Activated T-helper 17 cell treated with anti-CD3 and anti-CD28 coated beads, Interleukin-2, amount 50 U/mL, for 72 hours (primary cell): ENCODE data around the gene HLA-DQB1. TPM values are rescaled to one million over a fixed set of nuclear protein-coding genes. Genes with fewer than 3 reads are reported as not detected.
"Not testable (repeated sequence)": the region's sequence is repeated elsewhere in the genome, so short reads cannot be mapped to it uniquely, and the experiment has no call there.

ENCODE experiments used
- ATAC-seq: fragments of 150-1000 bp; cut with Tn5 transposase; replicated peaks from 2 replicates; pipeline ENCODE4 v1.10.0; 2021; ENCODE audit warnings: mild to moderate bottlenecking, moderate library complexity
- H3K27ac Mint-ChIP-seq: one replicate; pipeline ENCODE4 v1.8.0; 2022; ENCODE audit warnings: mixed read lengths
- H3K27me3 Mint-ChIP-seq: one replicate; pipeline ENCODE4 v1.8.0; 2022; ENCODE audit warnings: mixed read lengths
- H3K36me3 Mint-ChIP-seq: one replicate; pipeline ENCODE4 v1.8.0; 2022; ENCODE audit warnings: low read depth, mild to moderate bottlenecking, mixed read lengths
- H3K4me1 Mint-ChIP-seq: one replicate; pipeline ENCODE4 v1.8.0; 2022; ENCODE audit warnings: mixed read lengths
- H3K4me3 Mint-ChIP-seq: one replicate; pipeline ENCODE4 v1.8.0; 2022; ENCODE audit warnings: mild to moderate bottlenecking, mixed read lengths
- H3K9me3 Mint-ChIP-seq: one replicate; pipeline ENCODE4 v1.8.0; 2022; ENCODE audit warnings: mixed read lengths
- total RNA-seq, 2 donors: library from RNA; stranded (reverse); gene quantifications; one replicate each; pipeline ENCODE4 v1.2.3, GENCODE V29; 2022

The HLA-DQB1 gene
- total RNA-seq, result 10 to 100 TPM in 1 of 2 donors, 1 to 10 TPM in 1; 3.4 to 25.5 TPM

GRCh38 chr6:32666420-32667300 lies at the start of gene HLA-DQB1:
Gene HLA-DQB1, minus strand, starts transcription at chr6:32666657. Its CDS starts 50 bp downstream, at chr6:32666607.
- Mint-ChIP-seq H3K27ac (peak within 1 kb of the TSS; percentile 70), H3K4me1 (peaks cover 15% of the 10 kb centered on the region), H3K4me3 (peak within 1 kb of the TSS; percentile 80), H3K9me3 (no peaks in the 10 kb centered on the region), H3K27me3 (no peaks in the 10 kb centered on the region), H3K36me3 (peaks cover 5% of the 10 kb centered on the region)
- peak; percentile 94 for ATAC-seq

DNA sequence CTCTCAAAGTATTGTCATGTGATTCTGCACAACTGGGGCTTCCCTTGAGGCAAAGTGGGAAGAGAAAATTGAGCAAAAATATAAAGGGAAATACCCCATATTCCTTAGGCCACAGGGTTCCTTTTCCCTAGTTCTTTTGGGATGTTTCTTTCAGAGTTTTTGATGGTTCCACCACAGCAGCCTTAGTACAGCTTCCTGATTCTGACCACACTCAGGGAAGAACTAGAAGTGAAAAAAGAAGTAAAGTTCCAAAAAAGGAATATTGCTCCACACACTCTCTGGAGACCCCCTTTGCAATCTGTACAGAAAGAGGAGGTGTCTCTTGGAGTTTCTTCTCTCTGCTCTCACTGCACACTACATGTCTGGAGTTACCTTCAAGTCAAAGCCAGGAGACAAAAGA lies 46.8 kb upstream of the HLA-DQB1 start:
- H3K4me3 Mint-ChIP-seq, result no peak overlapping the region
- no peaks in the 10 kb centered on the region for H3K9me3 Mint-ChIP-seq
- ATAC-seq, result no peak
- H3K36me3 Mint-ChIP-seq, result no peaks in the 10 kb centered on the region
- H3K27me3 Mint-ChIP-seq, result peaks cover 6% of the 10 kb centered on the region
- H3K27ac Mint-ChIP-seq, result no peak overlapping the region
- no peaks in the 10 kb centered on the region for H3K4me1 Mint-ChIP-seq

- H3K9me3 Mint-ChIP-seq, result no peaks in the 10 kb centered on the region
- H3K27me3 Mint-ChIP-seq, result peaks cover 4% of the 10 kb centered on the region
- H3K27ac Mint-ChIP-seq, result no peak overlapping the region
- H3K4me3 Mint-ChIP-seq, result no peak overlapping the region
- no peak for ATAC-seq
- no peaks in the 10 kb centered on the region for H3K4me1 Mint-ChIP-seq
- no peaks in the 10 kb centered on the region for H3K36me3 Mint-ChIP-seq
These were observed 43.2 kb upstream of the HLA-DQB1 start for GRCh38 chr6:32709625-32710024.

DNA sequence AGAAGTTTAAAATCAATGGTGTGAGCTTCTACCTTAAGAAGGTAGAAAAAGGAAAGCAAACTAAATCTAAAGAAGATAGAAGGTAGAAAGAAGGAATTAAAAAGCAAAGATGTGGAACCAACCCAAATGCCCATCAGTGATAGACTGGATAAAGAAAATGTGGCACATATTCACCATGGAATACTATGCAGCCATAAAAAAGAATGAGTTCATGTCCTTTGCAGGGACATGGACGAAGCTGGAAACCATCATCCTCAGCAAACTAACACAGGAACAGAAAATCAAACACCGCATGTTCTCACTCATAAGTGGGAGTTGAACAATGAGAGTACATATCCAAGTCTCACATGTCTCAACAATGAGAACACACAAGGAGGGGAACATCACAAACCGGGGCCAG lies 38.7 kb upstream of the HLA-DQB1 start:
- H3K27ac Mint-ChIP-seq, H3K4me1 Mint-ChIP-seq, H3K4me3 Mint-ChIP-seq, ATAC-seq, H3K36me3 Mint-ChIP-seq, H3K9me3 Mint-ChIP-seq: not testable (repeated sequence)
- H3K27me3 Mint-ChIP-seq, result peaks cover 25% of the 10 kb centered on the region

- Mint-ChIP-seq H3K4me1 (no peaks in the 10 kb centered on the region), H3K4me3 (no peak overlapping the region), H3K27me3 (peaks cover 31% of the 10 kb centered on the region), H3K9me3 (no peaks in the 10 kb centered on the region), H3K27ac (no peak overlapping the region), H3K36me3 (no peaks in the 10 kb centered on the region)
- no peak for ATAC-seq
These were observed 36.9 kb upstream of the HLA-DQB1 start for GRCh38 chr6:32703347-32703746.

DNA sequence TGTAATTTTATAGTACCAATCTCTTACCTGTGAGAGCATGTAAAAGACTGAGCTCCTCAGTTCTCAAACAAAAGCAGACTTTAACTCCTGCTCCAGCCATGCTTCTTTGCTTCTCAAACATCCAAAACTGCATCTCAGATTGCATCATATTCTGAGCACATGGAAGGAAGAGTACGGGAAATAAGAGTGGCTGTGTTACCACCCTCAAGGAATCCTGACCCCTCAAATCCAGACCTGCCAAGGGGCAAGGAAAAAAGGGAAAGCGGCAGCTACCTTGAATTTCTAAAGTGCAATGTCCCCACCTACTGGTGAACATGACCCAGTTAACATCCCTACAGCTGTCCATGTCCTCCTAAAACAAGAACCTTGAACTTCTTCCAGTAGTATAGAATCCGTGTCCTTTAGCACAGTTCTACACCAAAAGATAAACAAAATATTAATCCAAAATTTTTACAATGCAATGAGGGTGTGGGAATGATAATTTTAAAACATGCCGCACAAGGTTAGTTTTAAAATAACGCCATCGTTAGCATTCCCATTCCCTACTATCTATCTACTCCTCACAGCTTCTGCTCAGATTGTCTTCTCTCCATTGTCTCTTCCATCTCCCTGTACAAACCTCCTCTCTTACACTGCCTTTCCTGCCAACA lies 34.1 kb upstream of the HLA-DQB1 start:
- Mint-ChIP-seq H3K27ac (no peak overlapping the region), H3K4me3 (no peak overlapping the region), H3K36me3 (no peaks in the 10 kb centered on the region), H3K9me3 (no peaks in the 10 kb centered on the region), H3K27me3 (peaks cover 38% of the 10 kb centered on the region), H3K4me1 (no peaks in the 10 kb centered on the region)
- peak; percentile 55 for ATAC-seq

- no peak for ATAC-seq
- peaks cover 35% of the 10 kb centered on the region for H3K27me3 Mint-ChIP-seq
- no peak overlapping the region for H3K4me3 Mint-ChIP-seq
- H3K36me3 Mint-ChIP-seq, result no peaks in the 10 kb centered on the region
- no peaks in the 10 kb centered on the region for H3K4me1 Mint-ChIP-seq
- no peaks in the 10 kb centered on the region for H3K9me3 Mint-ChIP-seq
- no peak overlapping the region for H3K27ac Mint-ChIP-seq
These were observed 30.6 kb upstream of the HLA-DQB1 start for GRCh38 chr6:32697031-32697430.

DNA sequence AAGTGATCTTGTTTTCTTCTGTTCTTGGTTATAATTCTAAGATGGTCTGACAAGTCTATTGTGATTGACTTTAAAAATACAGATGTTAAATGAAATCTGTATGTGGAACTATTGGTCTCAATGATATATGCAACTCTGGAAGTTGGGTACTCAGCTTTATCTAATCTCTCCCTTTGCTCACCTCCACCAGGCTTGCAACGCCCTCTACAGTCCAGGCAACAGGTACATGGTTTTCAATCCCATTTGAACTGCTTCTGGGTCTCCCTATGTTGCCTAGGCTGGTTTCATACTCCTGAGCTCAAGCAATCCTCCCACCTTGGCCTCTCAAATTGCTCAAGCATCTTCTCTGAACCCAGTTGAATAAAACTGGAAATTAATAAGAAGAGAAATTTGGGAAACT lies 25.6 kb upstream of the HLA-DQB1 start:
- H3K4me1 Mint-ChIP-seq, result no peaks in the 10 kb centered on the region
- peaks cover 11% of the 10 kb centered on the region for H3K27me3 Mint-ChIP-seq
- peak; percentile 65 for ATAC-seq
- H3K27ac Mint-ChIP-seq, result no peak overlapping the region
- no peaks in the 10 kb centered on the region for H3K36me3 Mint-ChIP-seq
- no peak overlapping the region for H3K4me3 Mint-ChIP-seq
- H3K9me3 Mint-ChIP-seq, result no peaks in the 10 kb centered on the region

DNA sequence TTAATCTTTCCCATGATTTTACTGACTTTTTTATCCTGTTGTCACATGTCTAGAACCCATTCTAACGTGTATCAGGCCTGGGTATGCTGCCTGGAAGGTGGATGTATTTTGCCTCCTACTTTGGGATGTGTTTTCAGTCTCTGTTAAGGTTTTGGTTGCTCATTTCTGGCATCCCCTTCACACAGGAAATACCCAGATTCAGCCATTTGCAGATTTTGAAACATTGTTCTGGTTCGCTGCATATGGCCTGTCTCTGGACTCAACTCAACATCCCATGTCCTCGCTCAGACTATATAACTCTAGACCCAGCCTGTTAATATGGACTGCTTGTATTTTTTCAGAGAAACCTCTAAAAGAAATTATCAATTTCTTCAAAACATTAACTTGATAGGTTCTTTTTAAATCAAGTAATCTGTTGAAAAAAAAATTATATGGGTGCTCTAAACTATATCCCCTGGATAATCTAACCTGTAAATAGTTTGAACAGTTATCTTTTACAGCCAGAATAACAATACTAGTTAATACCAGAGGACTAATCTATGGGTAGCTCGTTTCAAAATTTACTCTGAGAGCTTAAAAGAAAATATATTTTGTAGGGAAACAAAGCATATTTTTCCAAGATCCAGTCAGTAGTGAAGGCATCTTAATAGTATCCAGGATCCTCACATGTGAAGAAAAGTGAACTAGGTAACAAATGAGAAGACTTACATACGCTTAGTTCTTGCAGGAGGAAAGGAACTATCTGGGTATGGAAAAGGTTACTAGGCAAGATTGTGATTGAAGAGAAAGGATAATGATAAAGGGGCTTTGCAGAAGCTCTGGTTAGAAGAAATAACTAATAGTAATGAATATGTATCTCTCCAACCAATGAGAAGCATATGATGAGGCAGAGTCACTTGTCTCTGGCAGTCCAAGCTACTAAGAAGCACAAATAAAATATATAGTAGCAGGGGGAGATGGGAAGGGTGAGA lies 23.4 kb upstream of the HLA-DQB1 start:
- no peak overlapping the region for H3K27ac Mint-ChIP-seq
- H3K4me1 Mint-ChIP-seq, result peaks cover 9% of the 10 kb centered on the region
- no peak overlapping the region for H3K4me3 Mint-ChIP-seq
- ATAC-seq, result peak; percentile 44
- peaks cover 5% of the 10 kb centered on the region for H3K27me3 Mint-ChIP-seq
- H3K36me3 Mint-ChIP-seq, result no peaks in the 10 kb centered on the region
- H3K9me3 Mint-ChIP-seq, result no peaks in the 10 kb centered on the region

DNA sequence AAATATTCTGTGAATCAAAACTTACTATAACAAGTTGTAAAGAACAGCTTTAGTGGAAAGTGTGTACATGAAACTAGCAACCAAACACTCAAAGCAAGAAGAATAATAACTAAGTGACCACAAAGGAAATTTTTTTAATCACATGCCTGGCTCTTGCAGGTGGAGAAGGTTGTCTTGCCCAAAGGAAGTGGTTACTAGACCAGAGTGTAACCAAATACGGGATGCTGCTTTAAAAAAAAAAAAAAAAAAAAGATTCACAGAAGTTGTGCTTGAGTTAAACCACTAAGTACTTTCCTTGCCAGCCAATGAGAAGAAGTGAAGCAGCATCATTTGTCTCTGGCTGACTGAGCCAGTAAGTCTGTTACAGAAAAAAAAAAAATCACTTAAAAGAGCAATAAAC lies 19.1 kb upstream of the HLA-DQB1 start:
- Mint-ChIP-seq H3K27ac (peak overlapping the region; percentile 72), H3K4me3 (peak overlapping the region; percentile 41), H3K36me3 (no peaks in the 10 kb centered on the region), H3K4me1 (peaks cover 9% of the 10 kb centered on the region), H3K27me3 (no peaks in the 10 kb centered on the region), H3K9me3 (no peaks in the 10 kb centered on the region)
- peak; percentile 95 for ATAC-seq

- Mint-ChIP-seq H3K27me3 (no peaks in the 10 kb centered on the region), H3K4me1 (peaks cover 9% of the 10 kb centered on the region), H3K27ac (no peak overlapping the region), H3K9me3 (no peaks in the 10 kb centered on the region), H3K36me3 (no peaks in the 10 kb centered on the region), H3K4me3 (no peak overlapping the region)
- no peak for ATAC-seq
These were observed 17.8 kb upstream of the HLA-DQB1 start for GRCh38 chr6:32684246-32684645.

DNA sequence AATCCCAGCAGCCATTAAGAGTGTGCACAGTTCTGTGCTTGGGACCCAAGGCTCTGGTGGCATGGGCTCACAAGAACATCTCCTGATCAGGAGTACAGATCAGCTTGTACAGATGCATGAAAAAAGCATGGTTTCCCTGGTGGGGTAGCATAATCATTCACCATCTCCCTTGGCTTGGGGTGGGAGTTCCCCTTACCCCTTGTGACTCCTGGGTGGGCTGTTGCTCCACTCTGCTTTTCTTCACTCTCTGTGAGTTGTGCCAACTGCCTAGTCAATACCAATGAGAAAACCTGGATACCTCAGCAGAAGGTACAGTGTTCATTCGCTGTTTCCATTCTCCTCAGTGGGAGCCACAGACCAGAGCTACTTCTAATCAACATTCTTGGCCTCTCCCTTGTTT lies 13.6 kb upstream of the HLA-DQB1 start:
- Mint-ChIP-seq H3K4me1 (no peaks in the 10 kb centered on the region), H3K9me3 (no peaks in the 10 kb centered on the region), H3K27ac (no peak overlapping the region), H3K4me3 (no peak overlapping the region), H3K36me3 (no peaks in the 10 kb centered on the region), H3K27me3 (no peaks in the 10 kb centered on the region)
- no peak for ATAC-seq

DNA sequence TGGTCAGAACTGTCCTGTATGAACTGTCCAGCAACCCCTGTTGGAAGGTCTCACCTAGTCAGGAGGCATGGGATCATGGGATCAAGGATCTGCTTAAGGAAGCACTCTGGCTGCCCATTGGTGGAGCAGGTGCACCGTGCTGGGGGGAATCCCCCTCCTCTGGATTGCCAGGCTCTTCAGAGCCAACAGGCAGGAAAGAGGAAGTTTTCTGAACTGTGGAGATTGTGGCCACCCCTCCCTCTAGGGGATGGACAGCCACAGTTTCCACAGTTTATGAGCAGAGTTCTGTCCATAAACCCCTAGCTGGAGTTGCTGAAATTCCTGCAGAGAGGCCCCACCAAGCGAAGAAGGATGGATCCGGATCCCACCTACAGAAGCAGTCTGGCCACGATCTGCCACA lies 13.0 kb upstream of the HLA-DQB1 start:
- Mint-ChIP-seq H3K9me3 (no peaks in the 10 kb centered on the region), H3K27me3 (no peaks in the 10 kb centered on the region), H3K4me3 (no peak overlapping the region), H3K36me3 (no peaks in the 10 kb centered on the region), H3K27ac (no peak overlapping the region), H3K4me1 (no peaks in the 10 kb centered on the region)
- no peak for ATAC-seq

GRCh38 chr6:32674123-32674522 lies 7.7 kb upstream of the HLA-DQB1 start:
- H3K4me1 Mint-ChIP-seq, H3K9me3 Mint-ChIP-seq, H3K27ac Mint-ChIP-seq, H3K36me3 Mint-ChIP-seq, ATAC-seq, H3K27me3 Mint-ChIP-seq, H3K4me3 Mint-ChIP-seq: not testable (repeated sequence)
